ENCODE results near the gene FRAS1. TPM values are rescaled to one million over a fixed set of nuclear protein-coding genes. Genes with fewer than 3 reads are reported as not detected.

The FRAS1 gene
- total RNA-seq, 1 donor from 2014 or later = not detected

DNA sequence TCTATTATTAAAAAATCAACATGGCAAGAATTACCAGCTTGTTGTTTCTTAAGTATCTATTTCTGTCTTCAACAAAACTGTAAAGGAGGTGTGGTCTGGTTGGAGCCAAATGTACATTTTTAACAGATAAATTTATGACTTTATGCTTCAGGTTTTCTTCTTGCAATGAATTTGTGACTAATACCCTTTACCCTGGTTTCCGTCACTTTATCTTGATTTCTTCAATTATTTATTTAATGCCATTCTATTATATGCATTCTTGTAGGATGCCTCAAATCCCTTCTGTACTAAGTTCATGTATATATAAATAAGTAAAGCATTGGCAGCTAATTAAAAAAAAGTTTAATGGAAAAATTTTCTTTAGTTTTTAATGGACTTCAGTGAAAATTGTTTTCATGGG, 453.0 kb downstream of the FRAS1 start:
- H3K36me3 Mint-ChIP-seq (ENCODE audit: low read depth) = no peaks in the 10 kb centered on the region
- POLR2A ChIA-PET = no interaction called here
- no peaks in the 10 kb centered on the region for H3K9me3 Mint-ChIP-seq
- CTCF ChIA-PET = no interaction called here
- no peak overlapping the region for H3K27ac Mint-ChIP-seq
- DNase-seq = no peak
- no peak for ATAC-seq (ENCODE audit: low read depth)
- intact Hi-C loops (cut with micrococcal nuclease) = no loop called here
- TF ChIP-seq, protein P1, sequence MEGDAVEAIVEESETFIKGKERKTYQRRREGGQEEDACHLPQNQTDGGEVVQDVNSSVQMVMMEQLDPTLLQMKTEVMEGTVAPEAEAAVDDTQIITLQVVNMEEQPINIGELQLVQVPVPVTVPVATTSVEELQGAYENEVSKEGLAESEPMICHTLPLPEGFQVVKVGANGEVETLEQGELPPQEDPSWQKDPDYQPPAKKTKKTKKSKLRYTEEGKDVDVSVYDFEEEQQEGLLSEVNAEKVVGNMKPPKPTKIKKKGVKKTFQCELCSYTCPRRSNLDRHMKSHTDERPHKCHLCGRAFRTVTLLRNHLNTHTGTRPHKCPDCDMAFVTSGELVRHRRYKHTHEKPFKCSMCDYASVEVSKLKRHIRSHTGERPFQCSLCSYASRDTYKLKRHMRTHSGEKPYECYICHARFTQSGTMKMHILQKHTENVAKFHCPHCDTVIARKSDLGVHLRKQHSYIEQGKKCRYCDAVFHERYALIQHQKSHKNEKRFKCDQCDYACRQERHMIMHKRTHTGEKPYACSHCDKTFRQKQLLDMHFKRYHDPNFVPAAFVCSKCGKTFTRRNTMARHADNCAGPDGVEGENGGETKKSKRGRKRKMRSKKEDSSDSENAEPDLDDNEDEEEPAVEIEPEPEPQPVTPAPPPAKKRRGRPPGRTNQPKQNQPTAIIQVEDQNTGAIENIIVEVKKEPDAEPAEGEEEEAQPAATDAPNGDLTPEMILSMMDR (IDR thresholded peaks at IDR 0.05) = no peak
- H3K27me3 Mint-ChIP-seq = peaks cover 9% of the 10 kb centered on the region
- H3K4me1 Mint-ChIP-seq = no peaks in the 10 kb centered on the region
- H3K4me3 Mint-ChIP-seq = no peak overlapping the region

DNA sequence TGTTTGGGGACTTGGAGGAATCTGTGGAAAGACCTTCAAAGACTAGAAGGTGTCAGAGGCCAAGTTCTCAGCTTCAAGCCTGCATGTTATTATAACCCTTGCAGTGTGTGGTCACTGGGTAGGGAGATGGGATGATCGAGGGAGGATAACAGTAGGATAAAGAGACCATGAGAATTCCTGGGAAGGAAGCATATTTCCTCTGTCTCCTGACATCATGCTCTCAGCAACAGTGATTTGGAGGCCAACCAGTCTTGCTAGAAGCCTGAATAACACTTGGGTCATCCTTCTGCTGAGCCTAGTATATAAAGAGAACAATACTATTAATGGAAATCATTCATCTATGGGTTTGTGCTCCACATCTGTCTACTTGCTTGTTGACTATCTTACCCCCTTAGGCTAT, 453.6 kb downstream of the FRAS1 start:
- H3K9me3 Mint-ChIP-seq = peaks cover 4% of the 10 kb centered on the region
- CTCF ChIA-PET = no interaction called here
- H3K4me3 Mint-ChIP-seq = no peak overlapping the region
- POLR2A ChIA-PET = no interaction called here
- DNase-seq (no peak), ATAC-seq (ENCODE audit: low read depth) (no peak)
- intact Hi-C loops (cut with micrococcal nuclease) = no loop called here
- TF ChIP-seq, protein P1 (IDR thresholded peaks at IDR 0.05) = no peak
- H3K27ac Mint-ChIP-seq = no peak overlapping the region
- no peaks in the 10 kb centered on the region for H3K36me3 Mint-ChIP-seq (ENCODE audit: low read depth)
- peaks cover 9% of the 10 kb centered on the region for H3K27me3 Mint-ChIP-seq
- no peaks in the 10 kb centered on the region for H3K4me1 Mint-ChIP-seq

DNA sequence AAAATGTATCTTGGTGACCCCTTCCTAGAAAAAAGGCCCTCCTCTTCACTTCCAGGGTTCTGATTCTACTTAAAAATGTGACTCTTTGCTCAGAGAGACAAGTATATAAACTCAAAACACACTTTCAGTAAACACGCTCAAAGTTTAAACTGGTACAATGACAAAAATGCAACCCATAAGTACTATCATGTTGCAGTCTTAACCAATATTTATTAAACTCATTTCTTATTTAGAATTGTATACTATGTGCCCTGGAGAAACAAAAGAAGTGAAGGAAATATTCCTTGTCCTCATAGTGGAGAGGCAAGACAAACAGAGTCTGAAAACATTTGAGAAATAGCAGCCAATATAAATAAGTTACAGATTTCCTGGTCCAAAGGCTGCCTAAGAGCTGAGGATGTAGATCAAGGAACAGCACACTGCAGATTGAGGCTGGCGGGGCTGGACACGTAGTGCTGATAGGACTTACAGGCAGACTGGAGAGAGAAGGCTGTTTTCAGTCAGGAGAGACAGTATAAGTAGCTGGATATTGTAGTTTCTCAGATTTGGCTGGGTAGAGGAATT, 455.3 kb downstream of the FRAS1 start:
- TF ChIP-seq, protein P1 (IDR thresholded peaks at IDR 0.05) = no peak
- H3K4me1 Mint-ChIP-seq = no peaks in the 10 kb centered on the region
- H3K36me3 Mint-ChIP-seq (ENCODE audit: low read depth) = no peaks in the 10 kb centered on the region
- intact Hi-C loops (cut with micrococcal nuclease) = no loop called here
- peaks cover 13% of the 10 kb centered on the region for H3K9me3 Mint-ChIP-seq
- H3K27ac Mint-ChIP-seq = no peak overlapping the region
- DNase-seq = no peak
- ATAC-seq (ENCODE audit: low read depth) = no peak
- no peaks in the 10 kb centered on the region for H3K27me3 Mint-ChIP-seq
- ChIA-PET POLR2A (no interaction called here), CTCF (no interaction called here)
- no peak overlapping the region for H3K4me3 Mint-ChIP-seq

DNA sequence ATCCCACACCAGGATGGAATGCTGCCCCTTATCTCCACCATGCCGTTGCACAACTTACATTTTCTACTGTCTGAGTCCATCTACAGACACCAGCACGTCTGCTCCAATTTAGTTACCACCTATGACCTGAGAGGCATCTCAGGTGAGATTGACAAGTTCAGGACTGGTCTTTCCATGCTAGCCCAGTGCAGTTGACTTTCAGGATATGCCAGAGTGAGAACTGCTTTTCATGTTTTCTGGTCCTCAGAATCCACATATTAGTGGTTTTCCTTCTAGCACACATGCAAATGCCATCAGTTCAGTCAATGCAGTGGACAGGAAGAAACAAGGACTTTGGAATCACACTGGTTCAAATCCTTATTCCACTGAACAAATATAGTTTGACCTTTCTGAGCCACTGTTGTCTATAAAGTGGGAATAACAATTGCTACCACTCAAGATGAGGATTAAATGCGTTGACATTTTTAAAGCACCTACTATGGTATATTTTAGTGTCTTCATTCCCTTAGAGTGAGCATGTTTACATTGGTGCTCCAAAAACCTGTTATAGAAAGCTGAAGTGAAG, 456.4 kb downstream of the FRAS1 start:
- Mint-ChIP-seq H3K36me3 (ENCODE audit: low read depth) (no peaks in the 10 kb centered on the region), H3K27me3 (no peaks in the 10 kb centered on the region), H3K9me3 (peaks cover 17% of the 10 kb centered on the region), H3K27ac (no peak overlapping the region), H3K4me3 (no peak overlapping the region), H3K4me1 (no peaks in the 10 kb centered on the region)
- ChIA-PET POLR2A (no interaction called here), CTCF (no interaction called here)
- ATAC-seq (ENCODE audit: low read depth) = no peak
- intact Hi-C loops (cut with micrococcal nuclease) = no loop called here
- TF ChIP-seq, protein P1 (IDR thresholded peaks at IDR 0.05) = no peak
- DNase-seq = no peak

DNA sequence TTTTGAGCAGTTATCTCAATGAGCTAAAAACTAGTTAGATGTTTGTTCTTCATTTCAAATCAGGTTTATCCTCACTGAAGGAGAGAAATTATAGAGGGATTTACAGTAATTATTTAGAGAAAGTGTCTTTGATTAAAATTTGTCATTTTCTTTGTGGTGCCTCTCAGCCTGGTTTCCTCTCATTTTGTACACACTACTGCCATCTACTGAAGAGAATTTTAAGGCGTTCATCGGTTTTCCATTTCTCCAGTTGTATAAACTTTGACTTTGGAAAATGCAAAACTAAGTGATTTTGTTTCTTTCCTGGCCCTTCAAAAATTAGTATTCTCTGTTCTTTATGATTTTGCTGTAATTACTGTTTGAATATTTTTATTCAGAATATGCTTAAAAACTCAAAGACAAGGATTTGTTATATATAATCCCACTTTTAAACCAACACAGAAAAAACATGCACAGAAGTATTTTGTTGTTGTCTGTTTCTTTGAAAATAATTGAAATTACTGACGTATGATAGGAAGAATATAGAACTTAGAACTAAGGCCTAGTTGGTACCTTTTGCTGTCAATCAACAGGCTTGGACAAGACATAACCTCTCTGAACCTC, 460.0 kb downstream of the FRAS1 start:
- peaks cover 4% of the 10 kb centered on the region for H3K27me3 Mint-ChIP-seq
- no peak overlapping the region for H3K4me3 Mint-ChIP-seq
- ATAC-seq (ENCODE audit: low read depth) (no peak), DNase-seq (no peak)
- ChIA-PET POLR2A (no interaction called here), CTCF (no interaction called here)
- H3K27ac Mint-ChIP-seq = no peak overlapping the region
- no peaks in the 10 kb centered on the region for H3K36me3 Mint-ChIP-seq (ENCODE audit: low read depth)
- H3K9me3 Mint-ChIP-seq = peaks cover 17% of the 10 kb centered on the region
- TF ChIP-seq, protein P1 (IDR thresholded peaks at IDR 0.05) = no peak
- H3K4me1 Mint-ChIP-seq = no peaks in the 10 kb centered on the region
- intact Hi-C loops (cut with micrococcal nuclease) = no loop called here

Measured in activated B cell treated with CpG ODN at 0.5 μM for 24 hours (primary cell).